K562 (cell line): ENCODE results near the gene LPAR3.

Experiments used
- BDP1 ChIP-seq: IDR thresholded peaks from 3 replicates; pipeline ENCODE4 v1.6.1; 2011; ENCODE audit not compliant: insufficient read length, insufficient read depth
- GABPA ChIP-seq: fragments of 200-800 bp; sonication (Bioruptor generic); conservative IDR thresholded peaks from 2 replicates; pipeline ENCODE4 v1.6.1; 2016; ENCODE audit warnings: low read depth, missing genetic modification characterization, missing compliant biosample characterization
- GATA2 ChIP-seq: sonication (generic); formaldehyde crosslinking; IDR thresholded peaks from 2 replicates; pipeline ENCODE4 v1.4.0; 2020; ENCODE audit warnings: mild to moderate bottlenecking, missing genetic modification reagents
- GATAD2B ChIP-seq: fragments of 450-650 bp; IDR thresholded peaks from 2 replicates; pipeline ENCODE4 v1.6.1; 2017; ENCODE audit warnings: mild to moderate bottlenecking, borderline replicate concordance
- POLR2A ChIP-seq: fragments of 450-650 bp; conservative IDR thresholded peaks from 2 replicates; pipeline ENCODE4 v1.6.1; 2016
- RBBP5 ChIP-seq: fragments of 200-600 bp; sonication (generic); IDR thresholded peaks from 2 replicates; pipeline ENCODE4 v1.6.1; 2012; ENCODE audit warnings: borderline replicate concordance, mild to moderate bottlenecking, low read length, control low read depth, inconsistent platforms; ENCODE audit not compliant: insufficient read depth, poor library complexity, severe bottlenecking
- SAFB ChIP-seq: fragments of 200-400 bp; formaldehyde crosslinking; IDR thresholded peaks from 2 replicates; pipeline ENCODE4 v1.6.1; 2017; ENCODE audit warnings: low read depth, low read length, borderline replicate concordance
- ZFP36 ChIP-seq: fragments of 150-350 bp; IDR thresholded peaks from 2 replicates; pipeline ENCODE4 v1.6.1; 2018; ENCODE audit warnings: low read length, low read depth; ENCODE audit not compliant: partially characterized antibody
- TF ChIP-seq, protein P1 (sequence below), 3 experiments: IDR thresholded peaks in 2 of 3; conservative IDR thresholded peaks in 1 of 3; 2 replicates each; pipeline ENCODE4 v1.5.1; 2011 to 2012; ENCODE audit warnings: low read length in 3 of 3, mild to moderate bottlenecking in 3 of 3, control low read depth in 2 of 3, improper control_type of control experiment in 1 of 3, inconsistent platforms in 1 of 3, low read depth in 1 of 3, mixed read lengths in 1 of 3, moderate library complexity in 1 of 3; ENCODE audit not compliant: insufficient read depth in 2 of 3
- TF ChIP-seq, protein P2 (sequence below): sonication (generic); formaldehyde crosslinking; IDR thresholded peaks from 2 replicates; pipeline ENCODE4 v1.5.0; 2020; ENCODE audit warnings: missing genetic modification reagents

DNA sequence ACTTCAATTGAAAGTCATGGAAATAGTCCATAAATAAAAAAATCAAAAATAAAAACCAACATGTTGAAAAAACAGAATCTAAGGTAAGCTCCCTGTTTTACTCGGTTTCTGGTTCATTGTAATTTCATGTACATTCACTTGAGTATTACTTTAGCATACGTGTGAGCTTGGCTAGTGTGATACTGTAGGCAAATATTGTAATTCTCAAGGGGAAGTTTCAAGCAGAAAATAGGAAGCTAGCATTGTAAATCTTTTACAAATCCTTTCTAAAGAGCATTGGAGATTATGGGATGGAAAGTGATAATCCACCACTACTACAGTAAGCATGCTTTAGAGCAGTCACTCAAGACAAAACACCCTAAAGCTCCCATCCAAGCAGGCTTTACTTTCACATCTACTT lies 3.3 kb upstream of the LPAR3 start:
- TF ChIP-seq, protein P1, sequence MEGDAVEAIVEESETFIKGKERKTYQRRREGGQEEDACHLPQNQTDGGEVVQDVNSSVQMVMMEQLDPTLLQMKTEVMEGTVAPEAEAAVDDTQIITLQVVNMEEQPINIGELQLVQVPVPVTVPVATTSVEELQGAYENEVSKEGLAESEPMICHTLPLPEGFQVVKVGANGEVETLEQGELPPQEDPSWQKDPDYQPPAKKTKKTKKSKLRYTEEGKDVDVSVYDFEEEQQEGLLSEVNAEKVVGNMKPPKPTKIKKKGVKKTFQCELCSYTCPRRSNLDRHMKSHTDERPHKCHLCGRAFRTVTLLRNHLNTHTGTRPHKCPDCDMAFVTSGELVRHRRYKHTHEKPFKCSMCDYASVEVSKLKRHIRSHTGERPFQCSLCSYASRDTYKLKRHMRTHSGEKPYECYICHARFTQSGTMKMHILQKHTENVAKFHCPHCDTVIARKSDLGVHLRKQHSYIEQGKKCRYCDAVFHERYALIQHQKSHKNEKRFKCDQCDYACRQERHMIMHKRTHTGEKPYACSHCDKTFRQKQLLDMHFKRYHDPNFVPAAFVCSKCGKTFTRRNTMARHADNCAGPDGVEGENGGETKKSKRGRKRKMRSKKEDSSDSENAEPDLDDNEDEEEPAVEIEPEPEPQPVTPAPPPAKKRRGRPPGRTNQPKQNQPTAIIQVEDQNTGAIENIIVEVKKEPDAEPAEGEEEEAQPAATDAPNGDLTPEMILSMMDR (IDR thresholded peaks at IDR 0.05 in 2 of 3, conservative IDR thresholded peaks at IDR 0.05 in 1 of 3; ENCODE audit: insufficient read depth in 2 of 3, low read depth in 1 of 3, low read length in 3 of 3), result no peak
- TF ChIP-seq GABPA (tag) (no peak), POLR2A (no peak), BDP1 (no peak), ZFP36 (no peak), GATAD2B (no peak), SAFB (no peak), GATA2 (CRISPR knock-in tag) (no peak), RBBP5 (no peak)
- TF ChIP-seq, protein P2, sequence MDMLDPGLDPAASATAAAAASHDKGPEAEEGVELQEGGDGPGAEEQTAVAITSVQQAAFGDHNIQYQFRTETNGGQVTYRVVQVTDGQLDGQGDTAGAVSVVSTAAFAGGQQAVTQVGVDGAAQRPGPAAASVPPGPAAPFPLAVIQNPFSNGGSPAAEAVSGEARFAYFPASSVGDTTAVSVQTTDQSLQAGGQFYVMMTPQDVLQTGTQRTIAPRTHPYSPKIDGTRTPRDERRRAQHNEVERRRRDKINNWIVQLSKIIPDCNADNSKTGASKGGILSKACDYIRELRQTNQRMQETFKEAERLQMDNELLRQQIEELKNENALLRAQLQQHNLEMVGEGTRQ (CRISPR knock-in tag), result no peak
